ENCODE measurements around the gene ADGRG1.
"Not testable (repeated sequence)": the region's sequence is repeated elsewhere in the genome, so short reads cannot be mapped to it uniquely, and the experiment has no call there.

ADGRG1 gene

GRCh38 chr16:57704905-57705852 lies 76.7 kb downstream of the ADGRG1 start:
- no peak for DNase-seq

DNA sequence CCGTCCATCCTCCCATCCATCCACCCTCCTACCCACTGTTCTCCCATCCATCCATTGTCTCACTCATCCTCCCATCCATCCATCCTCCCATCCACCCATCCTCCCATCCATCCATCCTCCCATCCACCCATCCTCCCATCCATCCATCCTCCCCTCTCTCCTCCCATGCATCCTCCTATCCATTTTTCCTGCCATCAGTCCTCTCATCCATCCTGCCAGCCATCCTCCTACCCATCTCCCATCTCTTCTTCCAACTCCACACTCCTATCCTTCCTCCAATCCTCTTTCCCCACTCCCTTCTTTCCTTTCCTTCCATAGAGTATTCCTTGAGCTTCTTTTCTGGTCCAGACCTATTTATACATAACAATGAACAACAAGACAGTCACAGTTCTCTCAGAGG lies 78.3 kb downstream of the ADGRG1 start:
- no peak for DNase-seq

DNA sequence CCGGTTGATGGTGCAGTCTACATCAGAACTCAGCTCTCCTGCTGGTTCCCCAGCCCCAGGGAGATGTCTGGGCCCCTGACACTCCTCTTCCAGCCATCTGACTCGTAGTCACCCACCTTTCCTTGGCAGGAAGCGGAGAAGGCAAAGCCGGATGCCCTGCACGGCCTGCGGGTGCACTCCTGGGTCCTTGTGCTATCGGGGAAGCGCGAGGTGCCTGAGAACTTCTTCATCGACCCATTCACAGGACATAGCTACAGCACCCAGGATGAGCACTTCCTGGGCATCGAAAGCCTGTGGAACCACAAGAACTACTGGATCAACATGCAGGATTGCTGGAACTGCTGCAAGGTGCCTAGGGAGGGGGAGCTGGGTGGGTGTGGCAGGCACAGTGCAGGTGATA lies 78.9 kb downstream of the ADGRG1 start:
- no peak for DNase-seq

- no peak for DNase-seq
Measured at GRCh38 chr16:57708168-57708567, 79.7 kb downstream of the ADGRG1 start.

DNA sequence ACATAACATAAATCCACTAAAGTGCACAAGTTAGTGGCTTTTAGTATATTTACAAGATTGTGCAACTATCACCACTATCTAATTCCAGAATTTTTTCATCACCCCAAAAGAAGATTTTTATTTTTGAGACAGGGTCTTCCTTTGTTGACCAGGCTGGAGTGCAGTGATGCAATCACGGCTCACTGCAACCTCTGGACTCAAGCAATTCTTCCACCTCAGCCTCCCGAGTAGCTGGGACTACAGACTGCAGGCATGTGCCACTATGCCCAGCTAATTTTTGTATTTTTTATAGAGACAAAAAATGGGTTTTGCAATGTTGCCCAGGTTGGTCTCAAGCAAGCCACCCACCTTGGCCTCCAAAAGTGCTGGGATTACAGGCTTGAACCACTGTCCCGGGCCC lies 81.2 kb downstream of the ADGRG1 start:
- DNase-seq = no peak

GRCh38 chr16:57711346-57711745 lies 82.9 kb downstream of the ADGRG1 start:
- DNase-seq = no peak

DNA sequence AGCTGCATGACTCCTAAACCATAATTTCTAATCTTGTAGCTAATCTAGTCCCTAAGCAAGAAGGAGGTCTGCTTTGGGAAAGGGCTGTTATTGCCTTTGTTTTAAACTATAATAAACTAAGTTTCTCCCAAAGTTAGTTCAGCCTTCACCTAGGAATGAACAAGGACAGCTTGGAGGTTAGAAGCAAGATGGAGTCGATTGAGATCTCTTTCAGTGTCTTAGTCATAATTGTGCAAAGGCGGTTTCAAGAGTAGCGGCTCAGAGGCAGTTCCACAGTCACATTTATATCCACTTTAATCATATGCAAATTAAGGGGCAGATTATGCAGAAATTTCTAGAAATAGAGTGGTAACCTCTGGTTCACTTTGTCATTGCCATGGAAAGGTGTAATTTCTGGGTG lies 83.6 kb downstream of the ADGRG1 start:
- no peak for DNase-seq

GRCh38 chr16:57712569-57712968 lies 84.1 kb downstream of the ADGRG1 start:
- not testable (repeated sequence) for DNase-seq

GRCh38 chr16:57713596-57713995 lies 85.2 kb downstream of the ADGRG1 start:
- no peak for DNase-seq

- DNase-seq = no peak
Measured at GRCh38 chr16:57714047-57714446, 85.6 kb downstream of the ADGRG1 start.

Measured in activated naive CD4-positive, alpha-beta T cell (primary cell).